Coronary artery (tissue), 2 donors: ENCODE results near the gene COL21A1.

Source experiments
- DNase-seq: peaks from one replicate; pipeline ENCODE4 v3.0.0-alpha.2; 2017; ENCODE audit warnings: low spot score
- H3K27ac ChIP-seq, 2 donors: fragments of 200-600 bp; sonication (generic); one replicate each; pipeline ENCODE4 v1.5.1; 2016 to 2019
- H3K4me3 ChIP-seq: fragments of 200-600 bp; sonication (generic); 2 replicates; pipeline ENCODE4 v1.5.1; 2016; ENCODE audit warnings: mild to moderate bottlenecking, moderate library complexity
- CTCF ChIP-seq: fragments of 200-600 bp; sonication (generic); IDR thresholded peaks from one replicate; pipeline ENCODE4 v1.5.1; 2019; ENCODE audit warnings: antibody characterized with exemption

Gene COL21A1

GRCh38 chr6:56282391-56282790 is 35.0 kb upstream of the COL21A1 start:
- no peak for TF ChIP-seq CTCF
- Histone ChIP-seq H3K27ac (no peak overlapping the region), H3K4me3 (no peak overlapping the region)
- no peak for DNase-seq

GRCh38 chr6:56280126-56280525 is 32.7 kb upstream of the COL21A1 start:
- H3K4me3 ChIP-seq: no peak overlapping the region
- no peak overlapping the region for H3K27ac ChIP-seq
- no peak for TF ChIP-seq CTCF
- no peak for DNase-seq

GRCh38 chr6:56279331-56280080 is 32.1 kb upstream of the COL21A1 start:
- DNase-seq: no peak
- Histone ChIP-seq H3K4me3 (no peak overlapping the region), H3K27ac (no peak overlapping the region)
- no peak for TF ChIP-seq CTCF

- no peak for TF ChIP-seq CTCF
- H3K27ac ChIP-seq: no peak overlapping the region
- no peak for DNase-seq
- no peak overlapping the region for H3K4me3 ChIP-seq
These were observed 30.8 kb upstream of the COL21A1 start for GRCh38 chr6:56278171-56278591.

GRCh38 chr6:56270812-56271441 is 23.5 kb upstream of the COL21A1 start:
- H3K4me3 ChIP-seq: no peak overlapping the region
- no peak for TF ChIP-seq CTCF
- H3K27ac ChIP-seq: no peak overlapping the region
- no peak for DNase-seq

GRCh38 chr6:56268266-56268665 is 20.9 kb upstream of the COL21A1 start:
- Histone ChIP-seq H3K27ac (no peak overlapping the region), H3K4me3 (no peak overlapping the region)
- TF ChIP-seq CTCF: no peak
- DNase-seq: no peak

GRCh38 chr6:56266011-56266410 is 18.6 kb upstream of the COL21A1 start:
- DNase-seq: no peak
- Histone ChIP-seq H3K27ac (no peak overlapping the region), H3K4me3 (no peak overlapping the region)
- TF ChIP-seq CTCF: no peak
